HepG2 (cell line): ENCODE results near the gene FHIT. TPM values are rescaled to one million over a fixed set of nuclear protein-coding genes. Genes with fewer than 3 reads are reported as not detected.

Experiments
- ATAC-seq: fragments of 200-7000 bp; cut with Tn5 transposase; 3 replicates; pipeline ENCODE4 v1.9.1; 2020; ENCODE audit warnings: mild to moderate bottlenecking, moderate library complexity
- BruUV-seq: library from RNA; stranded (reverse); fragments of 400-500 nt; replicated peaks from 2 replicates; lab custom pipeline; 2021; lab: Mats Ljungman, UMichigan
- CTCF ChIA-PET: fragments of 300-600 bp; formaldehyde crosslinking; extraction: SDS; loops from one replicate; lab custom pipeline; 2021; ENCODE audit warnings: low total read pairs, inconsistent platforms, low intra/inter-chr PET ratio; lab: Yijun Ruan, JAX
- POLR2A ChIA-PET: fragments of 350-600 bp; sonication (Branson Sonifier 250); formaldehyde crosslinking; loops from one replicate; lab custom pipeline; 2020; ENCODE audit warnings: antibody characterized with exemption, inconsistent platforms; lab: Yijun Ruan, JAX
- DNase-seq: peaks from one replicate; pipeline ENCODE4 v3.0.0-alpha.2; 2015; ENCODE audit warnings: low spot score
- FAIRE-seq: peaks from 3 replicates; lab custom pipeline; 2011; peaks lifted over from hg19 to GRCh38; lab: Jason Lieb, UNC
- H2AFZ ChIP-seq: one replicate; pipeline ENCODE4 v1.6.1; 2011; ENCODE audit warnings: low read length, inconsistent platforms
- H3K27ac ChIP-seq: fragments of 300-600 bp; 3 replicates; pipeline ENCODE4 v1.8.0; 2011; ENCODE audit warnings: mixed run types, mild to moderate bottlenecking, mixed read lengths, low read length, inconsistent platforms; ENCODE audit not compliant: insufficient read depth; ENCODE audit errors: extremely low read length
- H3K27me3 ChIP-seq, 2 experiments: fragments of 200-600 bp in 1 of 2; 2 replicates in 1 of 2; 3 replicates in 1 of 2; pipeline versions ENCODE4 v1.6.0 to v1.8.0; 2011; ENCODE audit warnings: low read length in 2 of 2, mild to moderate bottlenecking in 2 of 2, moderate library complexity in 2 of 2, inconsistent platforms in 1 of 2; ENCODE audit not compliant: insufficient read depth in 2 of 2, control insufficient read depth in 1 of 2
- H3K36me3 ChIP-seq, 2 experiments: fragments of 200-600 bp in 1 of 2; replicated peaks in 1 of 2; 2 replicates in 1 of 2; 3 replicates in 1 of 2; pipeline versions ENCODE4 v1.5.1 to v1.8.0; 2011; ENCODE audit warnings: low read length in 2 of 2, inconsistent platforms in 1 of 2; ENCODE audit not compliant: insufficient read depth in 2 of 2, control insufficient read depth in 1 of 2
- H3K4me1 ChIP-seq: 2 replicates; pipeline ENCODE4 v1.5.1; 2012; ENCODE audit warnings: low read length, inconsistent platforms; ENCODE audit not compliant: insufficient read depth
- H3K4me2 ChIP-seq: 2 replicates; pipeline ENCODE4 v1.6.0; 2011; ENCODE audit warnings: low read depth, low read length, inconsistent platforms
- H3K4me3 ChIP-seq, 3 experiments: fragments of 200-600 bp in 1 of 3; sonication (generic), shearing (Covaris generic) in 1 of 3; replicated peaks in 1 of 3; 2 replicates each; pipeline ENCODE4 v1.5.1; 2011 to 2016; ENCODE audit warnings: low read length in 3 of 3, inconsistent platforms in 2 of 3, low read depth in 2 of 3, mild to moderate bottlenecking in 2 of 3, control low read depth in 1 of 3, mixed read lengths in 1 of 3; ENCODE audit not compliant: insufficient read depth in 1 of 3
- H3K79me2 ChIP-seq: one replicate; pipeline ENCODE4 v1.6.1; 2011; ENCODE audit warnings: low read length, inconsistent platforms; ENCODE audit not compliant: insufficient read depth
- H3K9ac ChIP-seq: 2 replicates; pipeline ENCODE4 v1.6.0; 2011; ENCODE audit warnings: mild to moderate bottlenecking, low read depth, low read length, inconsistent platforms; ENCODE audit not compliant: insufficient read depth
- H3K9me3 ChIP-seq: 2 replicates; pipeline ENCODE4 v1.5.1; 2012; ENCODE audit warnings: mild to moderate bottlenecking, low read length
- H4K20me1 ChIP-seq: 2 replicates; pipeline ENCODE4 v1.6.0; 2011; ENCODE audit warnings: inconsistent platforms, mild to moderate bottlenecking, low read length, moderate library complexity; ENCODE audit not compliant: insufficient read depth
- HOXA5 ChIP-seq: sonication (generic); formaldehyde crosslinking; IDR thresholded peaks from 2 replicates; pipeline ENCODE4 v1.4.0; 2020; ENCODE audit warnings: missing genetic modification reagents
- KDM5B ChIP-seq: sonication (generic); formaldehyde crosslinking; IDR thresholded peaks from 2 replicates; pipeline ENCODE4 v1.4.0; 2020; ENCODE audit warnings: missing genetic modification reagents, mild to moderate bottlenecking, borderline replicate concordance
- MEF2D ChIP-seq: sonication (generic); formaldehyde crosslinking; IDR thresholded peaks from 2 replicates; pipeline ENCODE4 v1.5.1; 2020; ENCODE audit warnings: mild to moderate bottlenecking, missing genetic modification reagents
- SIX1 ChIP-seq: sonication (generic); formaldehyde crosslinking; IDR thresholded peaks from 2 replicates; pipeline ENCODE4 v1.4.0; 2020; ENCODE audit warnings: missing genetic modification reagents, borderline replicate concordance
- SMAD3 ChIP-seq: sonication (generic); formaldehyde crosslinking; IDR thresholded peaks from 2 replicates; pipeline ENCODE4 v1.4.0; 2020; ENCODE audit warnings: missing genetic modification reagents
- SNRNP70 ChIP-seq: fragments of 200-400 bp; formaldehyde crosslinking; IDR thresholded peaks from 2 replicates; pipeline ENCODE4 v1.6.1; 2017; ENCODE audit warnings: mild to moderate bottlenecking, low read depth, low read length, moderate library complexity
- ZNF768 ChIP-seq: sonication (generic); formaldehyde crosslinking; IDR thresholded peaks from 2 replicates; pipeline ENCODE4 v1.4.0; 2020; ENCODE audit warnings: missing genetic modification reagents
- WGBS: methylation state at CpG from one replicate; pipeline ENCODE4 v1.1.6; 2017; ENCODE audit warnings: low lambda C conversion rate; 5-methylcytosine and 5-hydroxymethylcytosine counted together
- in situ Hi-C: cut with HindIII; loops from 2 replicates; pipeline ENCODE4 v1.10.0; 2017; ENCODE audit warnings: low pct_unique_long_range_greater_than_20kb; ENCODE audit not compliant: extremely low pct_ligation_motif_present
- intact Hi-C: fragments of 100-400 bp; cut with micrococcal nuclease; formaldehyde crosslinking; loops from one replicate; pipeline ENCODE4 v1.10.0; 2022; ENCODE audit not compliant: unreplicated experiment
- polyA plus RNA-seq, 8 experiments: library from polyadenylated mRNA; depleted of rRNA in 3 of 8; stranded (reverse) in 7 of 8; unstranded in 1 of 8; fragments of >200 nt; fragmentation: Illumina TruSeq in 4 of 8; extraction: Trizol in 4 of 8; gene quantifications; 2 replicates each; pipeline versions ENCODE4 v1.2.1 to v1.2.3, GENCODE V29; 2011 to 2016; ENCODE audit warnings: low read depth in 4 of 8, missing spikeins in 1 of 8, mixed read lengths in 1 of 8; ENCODE audit not compliant: insufficient read depth in 1 of 8
- total RNA-seq, 5 experiments: library from RNA; depleted of rRNA; stranded (reverse); fragments of >200 nt; fragmentation: Illumina TruSeq; extraction: Trizol; gene quantifications; 2 replicates each; pipeline ENCODE4 v1.2.3, GENCODE V29; 2016; ENCODE audit warnings: low read depth in 1 of 5
- TF ChIP-seq, protein P1 (sequence below), 2 experiments: fragments of 450-650 bp in 1 of 2; sonication (generic) in 1 of 2; formaldehyde crosslinking; IDR thresholded peaks; 2 replicates each; pipeline versions ENCODE4 v1.5.0 to v1.8.0; 2020 to 2022; ENCODE audit warnings: mild to moderate bottlenecking in 1 of 2, missing genetic modification reagents in 1 of 2
- TF ChIP-seq, protein P2 (sequence below): sonication (generic); formaldehyde crosslinking; conservative IDR thresholded peaks from 2 replicates; pipeline ENCODE4 v1.4.0; 2020; ENCODE audit warnings: missing genetic modification reagents
- TF ChIP-seq, protein P3 (sequence below): sonication (generic); formaldehyde crosslinking; IDR thresholded peaks from 2 replicates; pipeline ENCODE4 v1.4.0; 2020; ENCODE audit warnings: missing genetic modification reagents, borderline replicate concordance
- TF ChIP-seq, protein P4 (sequence below): sonication (generic); formaldehyde crosslinking; IDR thresholded peaks from 2 replicates; pipeline ENCODE4 v1.5.1; 2020; ENCODE audit warnings: mild to moderate bottlenecking, missing genetic modification reagents, moderate library complexity

FHIT gene
- total and polyA plus RNA-seq, 2 of the 13 experiments (the other 11 are each of a cell fraction or from before 2014, with no cell fraction given), result 4.0 to 4.6 TPM

DNA sequence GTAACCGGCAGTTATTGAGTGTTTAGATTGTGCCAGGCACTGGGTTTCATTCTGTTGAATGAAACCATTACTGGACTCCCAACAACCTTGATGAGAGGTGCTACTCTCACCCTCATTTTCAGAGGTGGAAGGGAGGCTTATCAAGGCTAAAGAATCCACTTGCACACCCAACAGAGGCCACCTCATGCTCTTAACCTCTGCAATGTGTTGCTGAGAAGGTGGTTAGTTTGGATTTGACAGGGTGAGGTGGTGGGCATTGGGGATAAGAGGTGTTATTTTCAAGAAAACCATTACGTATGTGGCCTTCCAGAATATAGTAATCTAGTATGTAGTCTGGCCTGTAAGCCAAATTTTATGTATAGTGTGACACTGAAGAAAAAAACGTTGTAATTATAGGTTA is 73.1 kb downstream of the FHIT start (continued):
- TF ChIP-seq SMAD3 (CRISPR knock-in tag), result no peak

DNA sequence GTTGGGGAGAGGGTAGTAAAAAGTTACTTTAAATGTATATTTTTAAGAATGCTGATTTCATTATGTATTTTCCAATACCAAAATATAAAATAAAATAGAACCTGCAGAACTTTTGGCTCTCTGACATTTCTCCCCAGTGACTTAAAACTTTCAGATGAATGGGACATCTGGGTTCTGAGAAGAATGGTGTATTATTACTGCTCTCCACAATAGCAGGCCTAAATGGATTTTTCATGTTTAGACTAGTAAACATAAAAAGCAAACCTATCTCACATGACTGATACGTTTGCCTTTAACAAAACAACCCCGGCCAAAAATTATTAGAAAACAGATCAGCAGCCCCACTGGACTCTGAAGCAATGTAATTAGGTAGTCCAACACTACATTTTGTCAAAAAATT is 73.8 kb downstream of the FHIT start:
- no peaks in the 10 kb centered on the region for H3K9me3 ChIP-seq
- FAIRE-seq, result no peak
- WGBS, result 79% methylated on average over 2 of the region's 2 CpGs
- no peak overlapping the region for H3K4me3 ChIP-seq
- no peak for DNase-seq
- ChIA-PET POLR2A (no interaction called here), CTCF (no interaction called here)
- in situ Hi-C loops (no loop called here), intact Hi-C loops (loop anchor here (5.0 kb wide), 1 partner anchor 920 kb away; no protein-coding TSS in a partner anchor)
- no peak overlapping the region for H3K27ac ChIP-seq
- no peak overlapping the region for H3K9ac ChIP-seq
- H3K27me3 ChIP-seq, result no peaks in the 10 kb centered on the region
- peaks cover 17% of the 10 kb centered on the region for H3K4me1 ChIP-seq
- ATAC-seq, result no peak
- no peak overlapping the region for H3K4me2 ChIP-seq
- TF ChIP-seq KDM5B (CRISPR knock-in tag) (no peak), SIX1 (CRISPR knock-in tag) (no peak), ZNF768 (no peak), MEF2D (CRISPR knock-in tag) (no peak), HOXA5 (no peak), SNRNP70 (no peak)
- TF ChIP-seq, protein P1, sequence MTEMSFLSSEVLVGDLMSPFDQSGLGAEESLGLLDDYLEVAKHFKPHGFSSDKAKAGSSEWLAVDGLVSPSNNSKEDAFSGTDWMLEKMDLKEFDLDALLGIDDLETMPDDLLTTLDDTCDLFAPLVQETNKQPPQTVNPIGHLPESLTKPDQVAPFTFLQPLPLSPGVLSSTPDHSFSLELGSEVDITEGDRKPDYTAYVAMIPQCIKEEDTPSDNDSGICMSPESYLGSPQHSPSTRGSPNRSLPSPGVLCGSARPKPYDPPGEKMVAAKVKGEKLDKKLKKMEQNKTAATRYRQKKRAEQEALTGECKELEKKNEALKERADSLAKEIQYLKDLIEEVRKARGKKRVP (CRISPR knock-in tag; IDR thresholded peaks at IDR 0.05), result no peak
- TF ChIP-seq, protein P2, sequence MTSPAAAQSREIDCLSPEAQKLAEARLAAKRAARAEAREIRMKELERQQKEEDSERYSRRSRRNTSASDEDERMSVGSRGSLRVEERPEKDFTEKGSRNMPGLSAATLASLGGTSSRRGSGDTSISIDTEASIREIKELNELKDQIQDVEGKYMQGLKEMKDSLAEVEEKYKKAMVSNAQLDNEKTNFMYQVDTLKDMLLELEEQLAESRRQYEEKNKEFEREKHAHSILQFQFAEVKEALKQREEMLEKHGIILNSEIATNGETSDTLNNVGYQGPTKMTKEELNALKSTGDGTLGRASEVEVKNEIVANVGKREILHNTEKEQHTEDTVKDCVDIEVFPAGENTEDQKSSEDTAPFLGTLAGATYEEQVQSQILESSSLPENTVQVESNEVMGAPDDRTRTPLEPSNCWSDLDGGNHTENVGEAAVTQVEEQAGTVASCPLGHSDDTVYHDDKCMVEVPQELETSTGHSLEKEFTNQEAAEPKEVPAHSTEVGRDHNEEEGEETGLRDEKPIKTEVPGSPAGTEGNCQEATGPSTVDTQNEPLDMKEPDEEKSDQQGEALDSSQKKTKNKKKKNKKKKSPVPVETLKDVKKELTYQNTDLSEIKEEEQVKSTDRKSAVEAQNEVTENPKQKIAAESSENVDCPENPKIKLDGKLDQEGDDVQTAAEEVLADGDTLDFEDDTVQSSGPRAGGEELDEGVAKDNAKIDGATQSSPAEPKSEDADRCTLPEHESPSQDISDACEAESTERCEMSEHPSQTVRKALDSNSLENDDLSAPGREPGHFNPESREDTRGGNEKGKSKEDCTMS (CRISPR knock-in tag), result no peak
- TF ChIP-seq, protein P3, sequence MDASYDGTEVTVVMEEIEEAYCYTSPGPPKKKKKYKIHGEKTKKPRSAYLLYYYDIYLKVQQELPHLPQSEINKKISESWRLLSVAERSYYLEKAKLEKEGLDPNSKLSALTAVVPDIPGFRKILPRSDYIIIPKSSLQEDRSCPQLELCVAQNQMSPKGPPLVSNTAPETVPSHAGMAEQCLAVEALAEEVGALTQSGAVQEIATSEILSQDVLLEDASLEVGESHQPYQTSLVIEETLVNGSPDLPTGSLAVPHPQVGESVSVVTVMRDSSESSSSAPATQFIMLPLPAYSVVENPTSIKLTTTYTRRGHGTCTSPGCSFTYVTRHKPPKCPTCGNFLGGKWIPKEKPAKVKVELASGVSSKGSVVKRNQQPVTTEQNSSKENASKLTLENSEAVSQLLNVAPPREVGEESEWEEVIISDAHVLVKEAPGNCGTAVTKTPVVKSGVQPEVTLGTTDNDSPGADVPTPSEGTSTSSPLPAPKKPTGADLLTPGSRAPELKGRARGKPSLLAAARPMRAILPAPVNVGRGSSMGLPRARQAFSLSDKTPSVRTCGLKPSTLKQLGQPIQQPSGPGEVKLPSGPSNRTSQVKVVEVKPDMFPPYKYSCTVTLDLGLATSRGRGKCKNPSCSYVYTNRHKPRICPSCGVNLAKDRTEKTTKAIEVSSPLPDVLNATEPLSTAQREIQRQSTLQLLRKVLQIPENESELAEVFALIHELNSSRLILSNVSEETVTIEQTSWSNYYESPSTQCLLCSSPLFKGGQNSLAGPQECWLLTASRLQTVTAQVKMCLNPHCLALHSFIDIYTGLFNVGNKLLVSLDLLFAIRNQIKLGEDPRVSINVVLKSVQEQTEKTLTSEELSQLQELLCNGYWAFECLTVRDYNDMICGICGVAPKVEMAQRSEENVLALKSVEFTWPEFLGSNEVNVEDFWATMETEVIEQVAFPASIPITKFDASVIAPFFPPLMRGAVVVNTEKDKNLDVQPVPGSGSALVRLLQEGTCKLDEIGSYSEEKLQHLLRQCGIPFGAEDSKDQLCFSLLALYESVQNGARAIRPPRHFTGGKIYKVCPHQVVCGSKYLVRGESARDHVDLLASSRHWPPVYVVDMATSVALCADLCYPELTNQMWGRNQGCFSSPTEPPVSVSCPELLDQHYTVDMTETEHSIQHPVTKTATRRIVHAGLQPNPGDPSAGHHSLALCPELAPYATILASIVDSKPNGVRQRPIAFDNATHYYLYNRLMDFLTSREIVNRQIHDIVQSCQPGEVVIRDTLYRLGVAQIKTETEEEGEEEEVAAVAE, result no peak
- TF ChIP-seq, protein P4, sequence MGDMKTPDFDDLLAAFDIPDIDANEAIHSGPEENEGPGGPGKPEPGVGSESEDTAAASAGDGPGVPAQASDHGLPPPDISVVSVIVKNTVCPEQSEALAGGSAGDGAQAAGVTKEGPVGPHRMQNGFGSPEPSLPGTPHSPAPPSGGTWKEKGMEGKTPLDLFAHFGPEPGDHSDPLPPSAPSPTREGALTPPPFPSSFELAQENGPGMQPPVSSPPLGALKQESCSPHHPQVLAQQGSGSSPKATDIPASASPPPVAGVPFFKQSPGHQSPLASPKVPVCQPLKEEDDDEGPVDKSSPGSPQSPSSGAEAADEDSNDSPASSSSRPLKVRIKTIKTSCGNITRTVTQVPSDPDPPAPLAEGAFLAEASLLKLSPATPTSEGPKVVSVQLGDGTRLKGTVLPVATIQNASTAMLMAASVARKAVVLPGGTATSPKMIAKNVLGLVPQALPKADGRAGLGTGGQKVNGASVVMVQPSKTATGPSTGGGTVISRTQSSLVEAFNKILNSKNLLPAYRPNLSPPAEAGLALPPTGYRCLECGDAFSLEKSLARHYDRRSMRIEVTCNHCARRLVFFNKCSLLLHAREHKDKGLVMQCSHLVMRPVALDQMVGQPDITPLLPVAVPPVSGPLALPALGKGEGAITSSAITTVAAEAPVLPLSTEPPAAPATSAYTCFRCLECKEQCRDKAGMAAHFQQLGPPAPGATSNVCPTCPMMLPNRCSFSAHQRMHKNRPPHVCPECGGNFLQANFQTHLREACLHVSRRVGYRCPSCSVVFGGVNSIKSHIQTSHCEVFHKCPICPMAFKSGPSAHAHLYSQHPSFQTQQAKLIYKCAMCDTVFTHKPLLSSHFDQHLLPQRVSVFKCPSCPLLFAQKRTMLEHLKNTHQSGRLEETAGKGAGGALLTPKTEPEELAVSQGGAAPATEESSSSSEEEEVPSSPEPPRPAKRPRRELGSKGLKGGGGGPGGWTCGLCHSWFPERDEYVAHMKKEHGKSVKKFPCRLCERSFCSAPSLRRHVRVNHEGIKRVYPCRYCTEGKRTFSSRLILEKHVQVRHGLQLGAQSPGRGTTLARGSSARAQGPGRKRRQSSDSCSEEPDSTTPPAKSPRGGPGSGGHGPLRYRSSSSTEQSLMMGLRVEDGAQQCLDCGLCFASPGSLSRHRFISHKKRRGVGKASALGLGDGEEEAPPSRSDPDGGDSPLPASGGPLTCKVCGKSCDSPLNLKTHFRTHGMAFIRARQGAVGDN (CRISPR knock-in tag), result no peak
- H4K20me1 ChIP-seq, result no peaks in the 10 kb centered on the region
- no peaks in the 10 kb centered on the region for H3K79me2 ChIP-seq
- no peak overlapping the region for H2AFZ ChIP-seq
- BruUV-seq, result no TSS peak
- H3K36me3 ChIP-seq, result no peaks in the 10 kb centered on the region
